OCI-LY7 (cell line): ENCODE measurements around the gene THSD8. TPM values are rescaled to one million over a fixed set of nuclear protein-coding genes. Genes with fewer than 3 reads are reported as not detected.

Source experiments
- BruUV-seq: library from RNA; stranded (reverse); fragments of 400-500 nt; replicated peaks from 2 replicates; lab custom pipeline; 2021; lab: Mats Ljungman, UMichigan
- CTCF ChIA-PET: fragments of 300-600 bp; sonication (Branson Sonifier 250); formaldehyde crosslinking; loops from one replicate; lab custom pipeline; 2022; ENCODE audit warnings: antibody characterized with exemption; ENCODE audit not compliant: unreplicated experiment; lab: Charles Lee
- POLR2A ChIA-PET: fragments of 300-600 bp; sonication (Branson Sonifier 250); formaldehyde crosslinking; loops from one replicate; lab custom pipeline; 2022; ENCODE audit warnings: antibody characterized with exemption; lab: Charles Lee
- DNase-seq: peaks from one replicate; pipeline ENCODE4 v3.0.0-alpha.2; 2015; ENCODE audit warnings: low spot score
- H2AFZ ChIP-seq: fragments of 200-600 bp; sonication (generic), shearing (Covaris generic); 2 replicates; pipeline ENCODE4 v1.6.1; 2014; ENCODE audit warnings: mild to moderate bottlenecking, antibody characterized with exemption, low read length, moderate library complexity
- H3K27ac ChIP-seq: fragments of 200-600 bp; sonication (generic); 2 replicates; pipeline ENCODE4 v1.5.1; 2014; ENCODE audit warnings: mixed run types, low read depth, mild to moderate bottlenecking, moderate library complexity, low read length, inconsistent platforms; ENCODE audit not compliant: poor library complexity, severe bottlenecking
- H3K36me3 ChIP-seq: fragments of 200-600 bp; sonication (generic); 2 replicates; pipeline ENCODE4 v1.6.1; 2014; ENCODE audit warnings: mild to moderate bottlenecking, antibody characterized with exemption, low read length, moderate library complexity, mixed read lengths; ENCODE audit not compliant: insufficient read depth
- H3K4me1 ChIP-seq: fragments of 200-600 bp; sonication (generic); 2 replicates; pipeline ENCODE4 v1.5.1; 2014; ENCODE audit warnings: mild to moderate bottlenecking, low read length; ENCODE audit not compliant: insufficient read depth, poor library complexity, severe bottlenecking
- H3K4me2 ChIP-seq: fragments of 200-600 bp; sonication (generic); 2 replicates; pipeline ENCODE4 v1.6.1; 2014; ENCODE audit warnings: mild to moderate bottlenecking, low read length
- H3K4me3 ChIP-seq: fragments of 200-600 bp; sonication (generic); 2 replicates; pipeline ENCODE4 v1.5.1; 2014; ENCODE audit warnings: mild to moderate bottlenecking, low read depth, low read length; ENCODE audit not compliant: poor library complexity, severe bottlenecking
- H3K79me2 ChIP-seq: fragments of 200-600 bp; sonication (generic); 2 replicates; pipeline ENCODE4 v1.6.1; 2016; ENCODE audit warnings: low read depth, mild to moderate bottlenecking, low read length, moderate library complexity, mixed read lengths; ENCODE audit not compliant: insufficient read depth
- H3K9me2 ChIP-seq: fragments of 200-600 bp; sonication (generic); 2 replicates; pipeline ENCODE4 v1.6.1; 2016; ENCODE audit warnings: mild to moderate bottlenecking, low read length, mixed read lengths; ENCODE audit not compliant: insufficient read depth
- H3K9me3 ChIP-seq: fragments of 200-600 bp; sonication (generic); 2 replicates; pipeline ENCODE4 v1.6.1; 2014; ENCODE audit warnings: mild to moderate bottlenecking, mixed run types, low read length, mixed read lengths
- H4K20me1 ChIP-seq: fragments of 200-600 bp; sonication (generic); 2 replicates; pipeline ENCODE4 v1.6.1; 2014; ENCODE audit warnings: mild to moderate bottlenecking, antibody characterized with exemption, low read length, moderate library complexity, mixed read lengths; ENCODE audit not compliant: insufficient read depth
- EZH2phosphoT487 ChIP-seq: fragments of 200-600 bp; sonication (generic); IDR thresholded peaks from 2 replicates; pipeline ENCODE4 v1.6.1; 2018; ENCODE audit warnings: low read depth, borderline replicate concordance, mild to moderate bottlenecking, mixed run types, antibody characterized with exemption, low read length, moderate library complexity, mixed read lengths
- intact Hi-C: fragments of 100-400 bp; cut with micrococcal nuclease; formaldehyde crosslinking; loops from one replicate; pipeline ENCODE4 v1.10.0; 2022; ENCODE audit not compliant: unreplicated experiment
- total RNA-seq, 2 experiments: library from RNA; depleted of rRNA in 1 of 2; stranded (reverse); fragments of >200 nt in 1 of 2; shearing (Covaris generic) in 1 of 2; gene quantifications; 2 replicates each; pipeline ENCODE4 v1.2.3, GENCODE V29; 2014 to 2022
- TF ChIP-seq, protein P1 (sequence below): fragments of 200-600 bp; sonication (generic); conservative IDR thresholded peaks from 2 replicates; pipeline ENCODE4 v1.5.1; 2014; ENCODE audit warnings: mild to moderate bottlenecking, antibody characterized with exemption, low read length, moderate library complexity, mixed read lengths

THSD8 gene
- total RNA-seq, 2 experiments from 2014 or later: 42.7 TPM; not detected in 1

DNA sequence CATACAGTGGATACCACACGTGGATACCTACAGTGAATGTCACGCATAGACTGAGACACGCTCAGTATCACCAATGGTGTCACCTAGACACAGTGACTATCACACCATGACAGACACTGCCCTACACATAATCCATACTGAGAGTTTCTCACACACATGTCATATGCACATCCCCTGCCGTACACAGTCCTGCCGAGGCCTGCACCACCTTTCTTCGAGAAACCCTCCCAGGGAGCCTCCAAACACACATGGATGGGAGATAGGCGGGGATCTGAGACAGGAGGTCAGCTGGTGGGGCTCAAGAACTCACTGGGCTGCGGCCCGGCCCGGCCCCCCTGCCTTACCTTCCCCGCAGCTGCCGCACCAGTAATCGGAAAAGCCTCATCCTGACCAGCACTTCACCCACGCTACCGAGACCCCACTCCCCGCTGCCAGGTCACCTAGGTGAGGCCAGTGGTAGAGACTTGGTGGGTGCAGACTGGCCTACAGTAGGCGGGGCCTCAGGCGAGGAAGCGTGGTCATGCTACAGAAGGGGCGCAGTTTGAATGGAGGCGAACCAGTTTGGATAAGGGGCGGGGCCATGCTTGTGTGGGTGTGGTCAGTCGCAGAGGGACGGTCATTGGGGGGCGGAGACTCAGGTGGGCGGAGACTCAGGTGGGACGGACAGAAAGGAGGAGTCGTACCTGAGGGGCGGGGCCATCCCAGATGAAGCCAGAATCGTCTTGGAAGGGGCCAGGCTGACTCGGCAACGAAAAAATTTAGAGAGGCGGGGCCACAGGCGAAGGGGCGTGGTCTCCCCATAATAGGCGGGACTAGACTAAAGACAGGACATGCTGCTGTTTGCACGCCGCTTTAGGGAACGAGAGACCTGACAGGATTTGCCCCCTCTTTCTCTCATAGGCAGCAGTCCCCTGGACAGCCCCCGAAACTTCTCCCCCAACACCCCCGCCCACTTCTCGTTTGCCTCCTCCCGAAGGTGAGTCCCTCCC lies 38.5 kb downstream of the THSD8 start:
- no peaks in the 10 kb centered on the region for H4K20me1 ChIP-seq
- intact Hi-C loops: no loop called here
- no peaks in the 10 kb centered on the region for H3K79me2 ChIP-seq
- DNase-seq: peak; percentile 90
- TF ChIP-seq, protein P1, sequence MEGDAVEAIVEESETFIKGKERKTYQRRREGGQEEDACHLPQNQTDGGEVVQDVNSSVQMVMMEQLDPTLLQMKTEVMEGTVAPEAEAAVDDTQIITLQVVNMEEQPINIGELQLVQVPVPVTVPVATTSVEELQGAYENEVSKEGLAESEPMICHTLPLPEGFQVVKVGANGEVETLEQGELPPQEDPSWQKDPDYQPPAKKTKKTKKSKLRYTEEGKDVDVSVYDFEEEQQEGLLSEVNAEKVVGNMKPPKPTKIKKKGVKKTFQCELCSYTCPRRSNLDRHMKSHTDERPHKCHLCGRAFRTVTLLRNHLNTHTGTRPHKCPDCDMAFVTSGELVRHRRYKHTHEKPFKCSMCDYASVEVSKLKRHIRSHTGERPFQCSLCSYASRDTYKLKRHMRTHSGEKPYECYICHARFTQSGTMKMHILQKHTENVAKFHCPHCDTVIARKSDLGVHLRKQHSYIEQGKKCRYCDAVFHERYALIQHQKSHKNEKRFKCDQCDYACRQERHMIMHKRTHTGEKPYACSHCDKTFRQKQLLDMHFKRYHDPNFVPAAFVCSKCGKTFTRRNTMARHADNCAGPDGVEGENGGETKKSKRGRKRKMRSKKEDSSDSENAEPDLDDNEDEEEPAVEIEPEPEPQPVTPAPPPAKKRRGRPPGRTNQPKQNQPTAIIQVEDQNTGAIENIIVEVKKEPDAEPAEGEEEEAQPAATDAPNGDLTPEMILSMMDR: no peak; the same call in 1 of the 2 replicates
- no peak for TF ChIP-seq EZH2phosphoT487
- peaks cover 6% of the 10 kb centered on the region; the same call in 1 of the 2 replicates for H3K36me3 ChIP-seq
- BruUV-seq: no TSS peak
- peak overlapping the region; percentile 90 for H3K4me2 ChIP-seq
- H3K27ac ChIP-seq: no peak overlapping the region
- POLR2A ChIA-PET: no interaction called here
- H2AFZ ChIP-seq: no peak overlapping the region
- CTCF ChIA-PET: no interaction called here
- peaks cover 52% of the 10 kb centered on the region for H3K4me1 ChIP-seq
- H3K9me2 ChIP-seq: no peaks in the 10 kb centered on the region
- H3K4me3 ChIP-seq: peak overlapping the region; percentile 12
- no peaks in the 10 kb centered on the region for H3K9me3 ChIP-seq

DNA sequence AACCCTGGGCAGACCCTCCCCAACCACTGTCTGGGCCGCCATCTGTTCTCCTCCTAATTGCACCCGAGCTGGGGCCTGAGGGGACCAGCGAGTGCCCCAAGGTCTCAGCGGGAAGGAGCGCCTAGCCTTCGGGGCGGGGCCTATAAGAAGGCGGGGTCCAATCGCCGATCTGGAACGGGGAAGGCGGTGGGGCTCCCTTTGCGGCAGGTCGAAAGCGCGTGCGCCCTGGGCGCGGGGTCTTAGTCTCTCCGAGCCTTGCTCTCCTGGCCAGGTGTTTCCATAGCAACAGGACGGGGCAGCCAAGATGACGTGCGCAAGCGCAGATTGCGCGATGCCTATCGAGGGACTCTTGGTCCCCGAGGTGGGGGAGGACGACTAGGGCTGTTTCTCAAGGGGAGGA lies 39.2 kb downstream of the THSD8 start:
- H3K4me1 ChIP-seq: peaks cover 45% of the 10 kb centered on the region
- BruUV-seq: no TSS peak
- no peak overlapping the region for H2AFZ ChIP-seq
- CTCF ChIA-PET: no interaction called here
- POLR2A ChIA-PET: no interaction called here
- H3K4me3 ChIP-seq: peak overlapping the region; percentile 12
- H3K27ac ChIP-seq: no peak overlapping the region
- H3K9me2 ChIP-seq: no peaks in the 10 kb centered on the region
- H3K36me3 ChIP-seq: peaks cover 6% of the 10 kb centered on the region; the same call in 1 of the 2 replicates
- intact Hi-C loops: no loop called here
- peak overlapping the region; percentile 90 for H3K4me2 ChIP-seq
- no peak for TF ChIP-seq EZH2phosphoT487
- TF ChIP-seq, protein P1: no peak
- no peaks in the 10 kb centered on the region for H3K9me3 ChIP-seq
- H4K20me1 ChIP-seq: no peaks in the 10 kb centered on the region
- no peaks in the 10 kb centered on the region for H3K79me2 ChIP-seq
- no peak for DNase-seq

DNA sequence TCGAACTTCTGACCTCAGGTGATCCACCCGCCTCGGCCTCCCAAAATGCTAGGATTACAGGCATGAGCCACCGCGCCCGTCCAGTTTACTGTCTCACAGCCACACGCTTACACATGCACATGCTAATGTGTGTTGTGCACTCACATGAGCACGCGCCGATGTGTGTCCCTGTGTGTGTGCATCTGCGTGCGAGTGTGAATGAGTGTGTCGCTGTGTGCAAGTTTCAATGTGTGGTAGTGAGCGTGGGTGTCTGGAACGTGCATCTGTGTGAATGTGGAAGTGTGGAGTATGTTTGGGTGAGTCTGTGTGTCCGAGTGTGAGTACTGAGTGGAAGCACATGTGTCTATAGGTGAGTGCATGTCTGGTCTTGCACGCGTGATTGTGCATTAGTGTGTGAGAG lies 40.6 kb downstream of the THSD8 start:
- no peak overlapping the region for H3K4me2 ChIP-seq
- H3K36me3 ChIP-seq: peaks cover 6% of the 10 kb centered on the region; the same call in 1 of the 2 replicates
- no peak overlapping the region for H3K27ac ChIP-seq
- POLR2A ChIA-PET: no interaction called here
- CTCF ChIA-PET: no interaction called here
- no peaks in the 10 kb centered on the region for H4K20me1 ChIP-seq
- peaks cover 38% of the 10 kb centered on the region for H3K4me1 ChIP-seq
- no peak overlapping the region for H2AFZ ChIP-seq
- H3K9me2 ChIP-seq: no peaks in the 10 kb centered on the region
- TF ChIP-seq, protein P1: no peak
- no peak for TF ChIP-seq EZH2phosphoT487
- H3K4me3 ChIP-seq: no peak overlapping the region
- no peak for DNase-seq
- no TSS peak for BruUV-seq
- H3K79me2 ChIP-seq: no peaks in the 10 kb centered on the region
- H3K9me3 ChIP-seq: no peaks in the 10 kb centered on the region
- intact Hi-C loops: no loop called here
